H1 (cell line): ENCODE data around the gene MTR. TPM values are rescaled to one million over a fixed set of nuclear protein-coding genes. Genes with fewer than 3 reads are reported as not detected.

Experiments
- CTCF ChIA-PET: fragments of 300-600 bp; sonication (Branson Sonifier 250); formaldehyde crosslinking; loops from one replicate; lab custom pipeline; 2021; ENCODE audit not compliant: partially characterized antibody; lab: Charles Lee
- POLR2A ChIA-PET: fragments of 300-600 bp; sonication (Branson Sonifier 250); formaldehyde crosslinking; loops from one replicate; lab custom pipeline; 2021; ENCODE audit warnings: inconsistent platforms; ENCODE audit not compliant: partially characterized antibody; lab: Charles Lee
- DNase-seq, 2 experiments: peaks; one replicate each; pipeline versions ENCODE4 v3.0.0 to v3.0.0-alpha.2; 2010 to 2022; ENCODE audit warnings: low spot score in 2 of 2, low read depth in 1 of 2, mixed read lengths in 1 of 2
- FAIRE-seq: peaks from 2 replicates; lab custom pipeline; 2011; peaks lifted over from hg19 to GRCh38; lab: Jason Lieb, UNC
- H2AFZ ChIP-seq: 2 replicates; pipeline ENCODE4 v1.8.1; 2012; ENCODE audit warnings: low read length, inconsistent platforms
- H2AK5ac ChIP-seq: 2 replicates; pipeline ENCODE4 v1.6.1; 2013; ENCODE audit warnings: low read depth, low read length
- H2BK120ac ChIP-seq: replicated peaks from 2 replicates; pipeline ENCODE3; 2013; ENCODE audit warnings: low read depth, low read length, inconsistent platforms
- H2BK12ac ChIP-seq: 2 replicates; pipeline ENCODE4 v1.6.1; 2013; ENCODE audit warnings: low read depth, low read length
- H2BK15ac ChIP-seq: 2 replicates; pipeline ENCODE4 v1.6.1; 2013; ENCODE audit warnings: low read length
- H2BK20ac ChIP-seq: 2 replicates; pipeline ENCODE4 v1.6.1; 2013; ENCODE audit warnings: low read length
- H2BK5ac ChIP-seq: 2 replicates; pipeline ENCODE4 v1.6.1; 2013; ENCODE audit warnings: low read depth, low read length
- H3K14ac ChIP-seq: 2 replicates; pipeline ENCODE4 v1.6.1; 2013; ENCODE audit warnings: inconsistent platforms; ENCODE audit not compliant: insufficient read length
- H3K18ac ChIP-seq: 2 replicates; pipeline ENCODE4 v1.6.1; 2013; ENCODE audit warnings: low read length; ENCODE audit errors: extremely low read depth
- H3K23ac ChIP-seq: 2 replicates; pipeline ENCODE4 v1.6.1; 2013; ENCODE audit warnings: inconsistent platforms; ENCODE audit not compliant: insufficient read length
- H3K23me2 ChIP-seq: 2 replicates; pipeline ENCODE4 v1.6.1; 2013; ENCODE audit warnings: low read depth, low read length
- H3K27ac ChIP-seq: 2 replicates; pipeline ENCODE4 v1.6.1; 2011; ENCODE audit warnings: low read depth, low read length, inconsistent platforms
- H3K27me3 ChIP-seq, 4 experiments: replicated peaks in 1 of 4; 1 replicate in 1 of 4; 2 replicates in 3 of 4; pipeline versions ENCODE4 v1.6.1 to v1.8.1; 2011 to 2013; ENCODE audit warnings: low read length in 3 of 4, mild to moderate bottlenecking in 3 of 4, inconsistent platforms in 2 of 4, mixed read lengths in 2 of 4, moderate library complexity in 1 of 4; ENCODE audit not compliant: control insufficient read depth in 3 of 4, insufficient read depth in 3 of 4; ENCODE audit errors: extremely low read depth in 1 of 4
- H3K36me3 ChIP-seq, 4 experiments: 2 replicates each; pipeline versions ENCODE4 v1.6.1 to v1.8.1; 2011 to 2013; ENCODE audit warnings: mild to moderate bottlenecking in 4 of 4, low read length in 3 of 4, moderate library complexity in 2 of 4, control low read depth in 1 of 4, inconsistent platforms in 1 of 4; ENCODE audit not compliant: insufficient read depth in 4 of 4, control insufficient read depth in 2 of 4
- H3K4ac ChIP-seq: replicated peaks from 2 replicates; pipeline ENCODE3; 2013; ENCODE audit warnings: low read length, low read depth, mixed read lengths, inconsistent platforms; ENCODE audit not compliant: insufficient read length
- H3K4me1 ChIP-seq, 4 experiments: replicated peaks in 1 of 4; 1 replicate in 1 of 4; 2 replicates in 3 of 4; pipeline versions ENCODE4 v1.6.1 to v1.8.1; 2011 to 2013; ENCODE audit warnings: low read length in 3 of 4, inconsistent platforms in 2 of 4, mixed read lengths in 1 of 4; ENCODE audit not compliant: insufficient read depth in 4 of 4, control insufficient read depth in 3 of 4
- H3K4me2 ChIP-seq, 2 experiments: 2 replicates each; pipeline versions ENCODE4 v1.6.1 to v1.8.1; 2011 to 2013; ENCODE audit warnings: low read depth in 2 of 2, low read length in 2 of 2, control low read depth in 1 of 2, inconsistent platforms in 1 of 2, mild to moderate bottlenecking in 1 of 2; ENCODE audit not compliant: insufficient read depth in 1 of 2
- H3K4me3 ChIP-seq, 4 experiments: fragments of 200-600, 300-600 bp in 1 of 4; sonication (generic), shearing (Covaris generic), sonication (Bioruptor Twin) in 1 of 4; 2 replicates each; pipeline versions ENCODE4 v1.5.1 to v1.8.1; 2011 to 2016; ENCODE audit warnings: low read length in 4 of 4, low read depth in 3 of 4, control low read depth in 2 of 4, inconsistent platforms in 2 of 4, mild to moderate bottlenecking in 2 of 4, mixed read lengths in 1 of 4, moderate library complexity in 1 of 4; ENCODE audit not compliant: insufficient read depth in 2 of 4; ENCODE audit errors: extremely low read depth in 1 of 4
- H3K56ac ChIP-seq: replicated peaks from 2 replicates; pipeline ENCODE3; 2013; ENCODE audit warnings: low read depth, mild to moderate bottlenecking, mixed read lengths, low read length, inconsistent platforms; ENCODE audit not compliant: insufficient read length
- H3K79me1 ChIP-seq: 2 replicates; pipeline ENCODE4 v1.6.1; 2013; ENCODE audit warnings: low read depth, low read length, control low read depth
- H3K79me2 ChIP-seq, 2 experiments: 2 replicates each; pipeline versions ENCODE4 v1.6.1 to v1.8.1; 2012 to 2013; ENCODE audit warnings: low read length in 2 of 2, mild to moderate bottlenecking in 2 of 2, inconsistent platforms in 1 of 2; ENCODE audit not compliant: insufficient read depth in 2 of 2, control insufficient read depth in 1 of 2
- H3K9ac ChIP-seq, 4 experiments: replicated peaks in 1 of 4; 1 replicate in 1 of 4; 2 replicates in 3 of 4; pipeline versions ENCODE4 v1.6.1 to v1.8.1; 2011 to 2013; ENCODE audit warnings: low read depth in 3 of 4, low read length in 3 of 4, control low read depth in 2 of 4, mild to moderate bottlenecking in 2 of 4, moderate library complexity in 2 of 4, inconsistent platforms in 1 of 4; ENCODE audit errors: extremely low read depth in 1 of 4
- H3K9me3 ChIP-seq, 2 experiments: 2 replicates each; pipeline versions ENCODE4 v1.6.1 to v1.8.1; 2012 to 2013; ENCODE audit warnings: mild to moderate bottlenecking in 2 of 2, moderate library complexity in 2 of 2, control low read depth in 1 of 2, inconsistent platforms in 1 of 2, low read depth in 1 of 2, low read length in 1 of 2, mixed read lengths in 1 of 2; ENCODE audit not compliant: insufficient read depth in 2 of 2
- H4K20me1 ChIP-seq, 2 experiments: replicated peaks in 1 of 2; 2 replicates each; pipeline versions ENCODE3 to v1.8.1; 2011 to 2013; ENCODE audit warnings: inconsistent platforms in 2 of 2, low read length in 2 of 2, mild to moderate bottlenecking in 1 of 2; ENCODE audit not compliant: insufficient read depth in 2 of 2, control insufficient read depth in 1 of 2
- H4K5ac ChIP-seq: 2 replicates; pipeline ENCODE4 v1.6.1; 2013; ENCODE audit warnings: low read length, low read depth, mixed read lengths, inconsistent platforms; ENCODE audit not compliant: insufficient read length
- H4K8ac ChIP-seq: 2 replicates; pipeline ENCODE4 v1.8.0; 2013; ENCODE audit warnings: mild to moderate bottlenecking, moderate library complexity, low read length, inconsistent platforms; ENCODE audit not compliant: insufficient read depth; ENCODE audit errors: extremely low read depth
- H4K91ac ChIP-seq: replicated peaks from 2 replicates; pipeline ENCODE3; 2013; ENCODE audit warnings: low read length, mixed read lengths, inconsistent platforms; ENCODE audit not compliant: insufficient read length
- CTCF ChIP-seq, 3 experiments: IDR thresholded peaks; 1 replicate in 2 of 3; 2 replicates in 1 of 3; pipeline versions ENCODE4 v1.5.1 to v1.6.1; 2011; ENCODE audit warnings: low read length in 3 of 3, mild to moderate bottlenecking in 3 of 3, inconsistent platforms in 2 of 3, low read depth in 1 of 3, moderate library complexity in 1 of 3; ENCODE audit not compliant: insufficient read depth in 1 of 3; ENCODE audit errors: control extremely low read depth in 1 of 3
- POU5F1 ChIP-seq: IDR thresholded peaks from 2 replicates; pipeline ENCODE4 v1.6.1; 2011; ENCODE audit warnings: low read depth, mild to moderate bottlenecking, low read length, moderate library complexity
- RAD21 ChIP-seq, 2 experiments: IDR thresholded peaks in 1 of 2; conservative IDR thresholded peaks in 1 of 2; 2 replicates each; pipeline ENCODE4 v1.6.1; 2011; ENCODE audit warnings: low read depth in 2 of 2, low read length in 2 of 2, improper control_type of control experiment in 1 of 2, inconsistent platforms in 1 of 2, mild to moderate bottlenecking in 1 of 2, moderate library complexity in 1 of 2
- YY1 ChIP-seq: IDR thresholded peaks from 2 replicates; pipeline ENCODE4 v1.6.1; 2011; ENCODE audit warnings: low read depth, mild to moderate bottlenecking, low read length
- WGBS, 2 experiments: shearing (Covaris generic) in 1 of 2; methylation state at CpG; one replicate each; pipeline versions ENCODE4 v1.1.6 to v1.1.7; 2013 to 2015; ENCODE audit warnings: low lambda C conversion rate in 2 of 2, mixed read lengths in 2 of 2, inconsistent platforms in 1 of 2, low coverage in 1 of 2, missing lambda C conversion rate in 1 of 2; ENCODE audit not compliant: insufficient replicate concordance in 2 of 2, insufficient coverage in 1 of 2, insufficient read length in 1 of 2; ENCODE audit errors: extremely low coverage in 1 of 2, missing lambda C conversion rate in 1 of 2; 5-methylcytosine and 5-hydroxymethylcytosine counted together
- polyA plus RNA-seq, 7 experiments: library from polyadenylated mRNA; depleted of rRNA in 3 of 7; stranded (reverse) in 5 of 7; unstranded in 2 of 7; fragments of >200 nt in 5 of 7; fragments of 200-250 nt in 2 of 7; gene quantifications; 1 replicate in 5 of 7; 2 replicates in 1 of 7; 4 replicates in 1 of 7; pipeline versions ENCODE4 v1.2.1 to v1.2.3, GENCODE V29; 2011 to 2013; ENCODE audit warnings: missing spikeins in 2 of 7, mixed read lengths in 2 of 7
- total RNA-seq: library from RNA; stranded (reverse); fragmentation: NEBNext Ultra II Directional; extraction: Animal tissue kit (Norgen Biotek cat#: 25700); gene quantifications from 2 replicates; pipeline ENCODE4 v1.2.1, GENCODE V29; 2021

The MTR gene
- total and polyA plus RNA-seq, 2 of the 8 experiments (the other 6 are each of a cell fraction or from before 2014, with no cell fraction given), result 4.8 to 27.4 TPM

- Histone ChIP-seq H3K9me3 (no peaks in the 10 kb centered on the region), H3K4me3 (no peak overlapping the region), H4K91ac (no peak overlapping the region), H3K9ac (no peak overlapping the region), H3K18ac (no peak overlapping the region), H3K56ac (no peak overlapping the region), H4K20me1 (no peaks in the 10 kb centered on the region), H2AK5ac (no peak overlapping the region), H3K23ac (no peak overlapping the region), H2BK5ac (no peak overlapping the region; the same call in 1 of the 2 replicates), H3K27ac (no peak overlapping the region), H3K4me1 (no peaks in the 10 kb centered on the region), H2BK120ac (no peak overlapping the region), H3K23me2 (no peaks in the 10 kb centered on the region), H3K27me3 (no peaks in the 10 kb centered on the region), H3K14ac (no peak overlapping the region), H2AFZ (no peak overlapping the region), H3K79me1 (no peaks in the 10 kb centered on the region), H3K4me2 (no peak overlapping the region), H4K8ac (no peak overlapping the region; the same call in 1 of the 2 replicates), H2BK12ac (no peak overlapping the region), H3K36me3 (peaks cover 0 to 5% (median 0%) of the 10 kb centered on the region in 4 experiments; a peak in 1 of 8 replicates), H3K79me2 (no peaks in the 10 kb centered on the region), H2BK15ac (no peak overlapping the region), H4K5ac (no peak overlapping the region), H3K4ac (no peak overlapping the region), H2BK20ac (no peak overlapping the region)
- peak; percentile 74 for TF ChIP-seq RAD21 (IDR thresholded peaks at IDR 0.05 in 1 of 2, conservative IDR thresholded peaks at IDR 0.05 in 1 of 2; ENCODE audit: low read depth in 2 of 2, low read length in 2 of 2)
- peak in 2 of 3 experiments; percentile 53 to 73; a peak in 3 of 4 replicates for TF ChIP-seq CTCF (IDR thresholded peaks at IDR 0.05; ENCODE audit: control extremely low read depth in 1 of 3, insufficient read depth in 1 of 3, low read depth in 1 of 3, low read length in 3 of 3)
- TF ChIP-seq YY1, result no peak
- no peak for TF ChIP-seq POU5F1
- ChIA-PET POLR2A (no interaction called here), CTCF (interaction anchor here (0.6 to 2.6 kb wide), 13 partner anchors 9 to 927 kb away, joined by 3 to 15 read pairs (median 5); partner anchors contain the start of gene MTR)
- peak in 1 of 2 experiments; percentile 41 for DNase-seq
- 71% methylated on average over 4 of the region's 5 CpGs; no CpG with 5 or more reads in 1 of the 2 experiments for WGBS, 2 experiments
- FAIRE-seq, result peak; percentile 66
Observed at GRCh38 chr1:236753516-236753915, 41.6 kb upstream of the MTR start.
